ENCODE measurements around the gene IL31RA.
"Not testable (repeated sequence)": the region's sequence is repeated elsewhere in the genome, so short reads cannot be mapped to it uniquely, and the experiment has no call there.

IL31RA gene

DNA sequence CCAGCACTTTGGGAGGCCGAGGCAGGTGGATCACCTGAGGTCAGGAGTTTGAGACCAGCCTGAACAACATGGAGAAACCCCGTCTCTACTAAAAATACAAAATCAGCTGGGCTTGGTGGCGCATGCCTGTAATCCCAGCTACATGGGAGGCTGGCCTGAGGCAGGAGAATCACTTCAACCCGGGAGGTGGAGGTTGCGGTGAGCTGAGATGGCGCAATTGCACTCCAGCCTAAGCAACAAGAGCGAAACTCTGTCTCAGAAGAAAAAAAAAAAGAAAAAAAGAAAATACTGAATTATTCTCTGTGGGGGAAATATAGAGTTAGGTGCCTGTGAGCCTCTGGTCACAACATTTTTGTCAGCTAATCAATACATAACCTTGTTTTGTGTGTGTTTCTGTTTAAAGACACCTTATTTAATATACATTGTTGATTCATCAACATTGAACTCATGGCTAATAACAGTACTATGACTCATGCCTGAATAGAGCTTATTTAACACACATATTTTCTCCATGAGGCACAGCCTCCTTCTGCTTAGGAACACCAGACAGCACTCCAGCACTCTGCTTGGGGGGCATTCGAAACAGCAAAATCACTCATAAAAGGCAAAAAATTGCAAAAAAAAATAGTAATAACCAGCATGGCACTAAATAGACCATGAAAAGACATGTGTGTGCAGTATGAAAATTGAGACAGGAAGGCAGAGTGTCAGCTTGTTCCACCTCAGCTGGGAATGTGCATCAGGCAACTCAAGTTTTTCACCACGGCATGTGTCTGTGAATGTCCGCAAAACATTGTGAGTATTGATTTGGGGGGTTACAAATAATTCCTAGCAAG, at the start of gene IL31RA:
Gene IL31RA, plus strand, starts transcription at position 519 of the 836 bp plus-strand sequence. Its CDS starts 214 bp downstream, at position 733.
- no peak for DNase-seq

DNA sequence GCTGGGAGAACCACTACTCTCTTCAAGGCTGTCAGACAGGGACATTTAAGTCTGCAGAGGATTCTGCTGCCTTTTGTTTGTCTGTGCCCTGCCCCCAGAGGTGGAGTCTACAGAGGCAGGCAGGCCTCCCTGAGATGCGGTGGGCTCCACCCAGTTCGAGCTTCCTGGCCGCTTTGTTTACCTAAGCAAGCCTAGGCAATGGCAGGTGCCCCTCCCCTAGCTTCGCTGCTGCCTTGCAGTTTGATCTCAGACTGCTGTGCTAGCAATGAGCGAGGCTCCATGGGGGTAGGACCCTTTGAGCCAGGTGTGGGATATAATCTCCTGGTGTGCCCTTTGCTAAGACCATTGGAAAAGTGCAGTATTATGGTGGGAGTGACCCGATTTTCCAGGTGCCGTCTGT, 42.3 kb upstream of the IL31RA start:
- not testable (repeated sequence) for DNase-seq

DNA sequence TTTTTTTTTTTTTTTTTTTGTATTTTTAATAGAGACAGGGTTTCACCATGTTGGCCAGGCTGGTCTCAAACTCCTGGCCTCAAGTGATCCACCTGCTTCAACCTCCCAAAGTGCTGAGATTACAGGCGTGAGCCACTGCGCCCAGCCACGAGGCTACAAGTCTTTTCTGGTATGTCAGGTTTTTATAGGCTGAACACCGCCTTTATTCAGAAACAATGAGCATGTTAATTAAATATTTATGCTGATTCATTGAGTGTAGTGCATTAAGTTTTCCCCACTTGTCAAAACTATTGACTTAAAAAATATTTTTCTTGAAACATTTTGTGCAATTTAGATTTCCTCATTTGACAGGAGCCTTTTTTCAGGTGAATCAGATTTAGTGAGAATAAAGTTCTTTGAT, 35.2 kb upstream of the IL31RA start:
- DNase-seq = not testable (repeated sequence)

DNA sequence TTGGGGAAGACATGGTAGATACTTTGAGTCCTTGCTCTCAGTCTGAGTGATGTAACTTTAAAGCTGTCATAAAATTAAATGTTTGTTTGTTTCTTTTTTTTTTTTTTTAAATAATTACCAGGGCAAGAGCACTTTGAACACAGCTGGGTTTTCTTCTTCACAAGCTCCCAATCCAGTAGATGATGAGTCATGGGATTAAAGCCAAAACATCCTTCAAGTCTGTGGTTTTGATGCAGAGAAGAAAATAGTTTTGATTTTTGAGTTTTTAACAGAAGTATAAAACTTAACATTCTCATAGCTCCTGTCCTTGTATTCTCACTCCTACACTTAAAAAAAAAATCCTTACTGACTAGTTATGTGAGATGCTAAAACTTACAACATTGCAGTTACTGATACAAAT, 34.8 kb upstream of the IL31RA start:
- DNase-seq = no peak

DNA sequence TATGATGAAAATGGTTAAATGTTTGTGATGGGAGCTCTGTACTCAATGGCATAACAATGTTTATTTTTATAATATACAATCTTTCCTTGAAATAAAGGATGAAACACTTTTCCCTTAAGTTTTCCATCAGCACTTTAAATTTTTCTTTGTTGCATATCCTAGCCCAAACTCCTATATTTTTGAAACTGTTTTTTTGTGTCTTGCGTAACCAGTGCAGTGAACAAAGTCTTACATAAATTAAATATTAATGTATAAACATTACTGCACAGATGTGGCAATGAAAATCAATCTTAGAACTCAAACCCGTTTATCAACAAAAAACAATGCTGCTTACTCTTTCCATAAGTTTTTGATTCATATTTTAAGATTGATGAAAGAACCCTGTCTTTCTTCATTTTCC, 34.1 kb upstream of the IL31RA start:
- DNase-seq = no peak

DNA sequence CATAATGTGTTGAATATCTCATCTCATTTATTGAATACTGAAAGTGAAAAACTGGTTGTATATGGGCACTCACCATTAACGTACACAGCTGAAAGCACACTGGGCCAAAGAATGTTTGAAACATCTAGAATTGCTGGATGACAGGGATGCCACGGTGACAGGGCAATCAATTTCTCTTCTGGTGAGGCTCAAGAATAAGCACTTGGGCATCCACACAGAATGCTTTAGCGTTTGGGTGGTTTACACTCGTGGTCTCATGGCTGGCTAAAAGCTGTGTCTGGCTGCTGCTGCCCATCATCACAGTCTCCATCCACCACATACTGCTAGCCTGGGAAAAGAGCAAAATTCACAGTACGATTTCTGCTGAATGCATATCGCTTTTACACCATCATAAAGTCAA, 30.7 kb upstream of the IL31RA start:
- DNase-seq = no peak

DNA sequence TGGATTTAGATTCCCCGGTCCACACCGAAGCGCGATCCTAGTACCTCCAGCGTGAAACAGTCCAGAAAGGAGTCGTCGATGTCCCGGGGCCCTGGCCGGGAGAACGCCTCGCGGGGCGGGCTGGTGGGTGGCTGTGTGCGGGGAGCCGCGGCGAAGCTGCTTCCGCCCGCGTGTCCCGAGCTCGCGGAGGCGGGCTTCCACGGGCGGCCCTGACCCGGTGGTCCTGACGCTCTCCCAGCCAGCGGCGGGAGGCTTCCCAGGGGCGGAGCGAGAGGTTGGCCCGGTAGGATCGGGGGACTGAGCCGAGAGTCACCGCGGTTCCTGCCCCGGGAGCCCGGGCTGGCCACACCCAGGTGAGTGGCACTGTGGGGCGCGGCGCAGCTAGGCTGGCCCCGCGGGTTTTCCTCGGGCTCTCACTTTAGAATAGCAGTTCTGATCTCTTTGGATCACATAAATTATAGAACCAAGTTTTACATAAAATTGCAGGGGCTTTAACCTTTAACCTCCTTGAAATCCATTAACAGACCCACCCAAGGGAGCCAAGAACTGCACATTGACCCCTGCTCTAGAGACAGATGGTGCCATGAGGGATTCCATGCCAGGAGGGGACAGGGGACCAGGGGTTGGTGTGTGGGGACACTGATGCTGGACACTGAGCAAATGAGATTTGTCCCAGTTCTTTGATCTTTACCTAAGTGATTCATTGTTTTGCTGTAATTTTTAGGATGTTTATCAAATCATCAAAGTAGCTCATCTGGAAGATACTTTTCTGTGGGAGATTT, 29.2 kb upstream of the IL31RA start:
- DNase-seq = no peak

DNA sequence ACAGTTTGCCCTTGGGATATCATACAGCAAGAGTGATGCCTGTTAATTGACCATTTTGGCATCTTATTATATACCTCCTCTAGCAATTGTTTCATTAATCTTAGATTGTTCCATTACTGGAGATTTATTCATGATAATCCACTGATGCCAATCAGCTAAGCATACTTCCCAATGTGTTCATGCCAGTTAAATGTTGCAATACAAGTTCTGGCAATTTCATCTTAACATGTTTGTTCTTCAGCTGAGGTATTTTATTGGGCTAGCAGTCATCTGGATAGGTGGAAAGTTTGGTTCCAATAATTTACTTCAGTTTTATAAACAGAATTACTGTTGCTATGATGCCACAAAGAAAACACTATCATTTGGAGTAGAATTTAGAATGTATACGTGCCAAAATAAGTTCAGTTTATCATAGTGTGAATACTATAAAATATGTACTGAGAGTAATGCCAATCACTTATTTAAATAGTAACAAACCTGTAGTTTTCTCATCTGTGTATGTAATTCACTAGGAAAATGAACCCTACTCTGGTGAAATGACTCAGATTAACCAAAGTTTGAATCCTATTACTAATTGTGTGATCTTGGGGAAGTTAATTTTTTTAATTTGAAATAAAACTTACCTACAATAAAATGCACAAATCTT, 27.9 kb upstream of the IL31RA start:
- no peak for DNase-seq

DNA sequence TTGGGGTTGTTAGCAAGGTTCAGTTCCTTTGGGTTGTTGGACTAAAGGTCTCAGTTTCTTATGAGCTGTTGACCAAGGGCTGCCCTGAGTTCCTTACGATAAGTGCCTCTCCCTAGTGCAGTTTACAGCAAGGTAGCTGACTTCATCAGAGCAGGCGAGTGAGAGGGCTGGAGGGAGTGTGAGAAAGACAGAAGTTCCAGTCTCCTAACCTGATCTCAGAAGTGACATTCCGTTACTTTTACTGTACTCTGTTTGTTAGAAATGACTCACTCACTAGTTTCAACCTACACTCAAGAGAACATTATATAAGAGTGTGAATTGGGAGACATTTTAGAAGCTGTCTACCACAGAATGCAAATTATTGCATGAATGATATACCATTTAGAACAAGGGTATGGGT, 21.2 kb upstream of the IL31RA start:
- DNase-seq = no peak

DNA sequence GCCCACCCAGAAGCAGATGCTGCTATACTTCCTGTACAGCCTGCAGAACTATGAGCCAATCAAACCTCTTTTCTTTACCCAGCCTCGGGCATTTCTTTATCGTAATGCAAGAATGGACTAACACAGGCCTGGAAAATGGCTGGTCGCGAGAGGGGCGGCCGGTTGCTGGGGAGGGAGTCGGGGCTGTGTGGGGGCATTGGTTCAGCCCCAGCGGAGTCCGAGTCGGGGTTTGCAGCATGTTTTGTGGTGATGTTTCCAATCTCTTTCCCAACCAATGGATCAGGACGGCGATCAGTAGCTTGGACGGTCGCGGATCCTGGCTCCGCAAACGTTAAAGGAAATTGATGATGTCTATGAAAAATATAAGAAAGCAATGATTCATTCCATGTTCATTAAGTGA, 18.7 kb upstream of the IL31RA start:
- no peak for DNase-seq

DNA sequence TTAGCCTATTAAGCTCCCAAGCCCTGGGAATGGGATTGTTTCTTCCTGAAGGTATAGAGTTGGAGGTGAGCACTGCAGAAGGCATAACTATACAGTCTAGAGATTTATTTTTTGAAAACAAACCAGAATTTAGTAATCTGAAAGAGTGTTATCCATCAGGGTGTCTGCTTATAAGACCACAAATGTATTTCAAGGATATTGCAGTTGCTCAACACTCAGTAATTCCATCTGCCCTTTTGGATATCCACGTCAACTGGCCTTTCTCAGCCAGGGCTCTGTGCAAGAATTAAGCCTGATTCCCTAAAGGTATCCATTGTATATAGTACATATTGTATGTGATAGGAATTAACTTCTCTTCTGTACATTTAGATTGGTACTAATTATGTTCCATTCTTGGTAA, 15.0 kb upstream of the IL31RA start:
- DNase-seq = no peak

DNA sequence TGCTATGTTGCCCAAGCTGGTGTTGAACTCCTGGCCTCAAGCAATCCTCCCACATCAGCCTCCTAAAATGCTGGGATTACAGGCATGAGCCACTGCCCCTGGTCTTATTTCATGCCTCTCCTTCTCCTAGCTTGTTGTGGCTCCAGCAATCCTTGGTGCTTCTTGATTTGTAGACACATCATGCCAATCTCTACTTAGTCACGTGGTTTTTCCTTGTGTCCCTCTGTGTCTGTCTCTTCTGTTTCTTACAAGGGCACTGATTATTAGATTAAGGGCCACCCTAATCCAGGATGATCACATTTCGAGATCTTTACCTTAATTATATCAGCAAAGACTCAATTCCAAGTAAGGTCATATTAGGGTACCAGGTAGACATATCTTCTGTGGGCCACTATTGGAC, 9.2 kb upstream of the IL31RA start:
- DNase-seq = no peak

DNA sequence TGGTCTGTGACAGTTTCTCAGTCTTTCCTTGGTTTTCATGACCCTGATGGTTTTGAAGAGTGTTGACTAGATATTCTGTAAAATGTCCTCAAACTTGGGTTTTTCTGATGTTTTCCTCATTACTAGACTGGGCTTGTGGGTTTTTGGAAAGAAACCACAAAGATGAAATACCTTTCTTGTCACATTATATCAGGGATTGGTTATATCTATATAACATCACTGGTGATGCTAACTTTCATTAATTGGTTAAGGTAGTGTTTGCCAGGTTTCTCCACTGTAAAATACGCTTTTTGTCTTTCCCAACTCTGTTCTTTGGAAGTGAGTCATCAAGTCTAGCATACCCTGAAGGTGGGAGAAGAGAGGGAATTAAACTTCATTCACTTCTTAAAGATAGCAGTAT, 3.3 kb upstream of the IL31RA start:
- DNase-seq = no peak

DNA sequence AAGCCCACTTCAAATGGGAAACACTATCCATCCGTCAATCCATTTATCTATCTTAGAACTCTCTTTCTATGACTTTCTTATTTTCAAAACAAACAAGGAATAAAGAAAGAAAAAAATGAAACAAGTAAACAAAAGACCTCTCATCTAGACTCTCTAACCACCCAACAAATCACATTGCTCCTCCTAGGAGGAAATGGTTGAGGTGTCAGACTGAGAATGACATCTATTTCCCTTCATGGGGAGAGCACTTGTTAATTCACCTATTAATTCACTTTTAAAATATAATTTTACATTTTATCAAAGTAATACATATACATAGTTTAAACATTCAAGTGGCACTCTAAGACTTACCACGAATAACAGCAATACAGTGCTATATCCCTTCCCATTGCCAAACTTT, 2.4 kb upstream of the IL31RA start:
- no peak for DNase-seq

DNA sequence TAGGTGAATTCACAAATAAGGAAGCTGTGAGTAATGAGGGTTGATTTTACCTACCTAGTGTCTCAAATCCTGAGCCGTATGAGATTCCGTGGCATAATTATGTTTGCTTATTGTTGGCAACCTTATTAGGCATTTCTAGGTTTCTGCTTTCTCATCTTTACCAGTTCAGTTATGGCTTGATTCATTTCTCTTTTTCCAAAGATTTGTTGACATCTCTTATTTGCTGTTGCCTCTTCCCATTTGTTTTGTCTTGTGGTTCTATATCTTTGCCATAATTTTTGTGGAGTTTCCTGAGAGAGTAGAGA, 470 bp downstream of the IL31RA start:
- no peak for DNase-seq

DNA sequence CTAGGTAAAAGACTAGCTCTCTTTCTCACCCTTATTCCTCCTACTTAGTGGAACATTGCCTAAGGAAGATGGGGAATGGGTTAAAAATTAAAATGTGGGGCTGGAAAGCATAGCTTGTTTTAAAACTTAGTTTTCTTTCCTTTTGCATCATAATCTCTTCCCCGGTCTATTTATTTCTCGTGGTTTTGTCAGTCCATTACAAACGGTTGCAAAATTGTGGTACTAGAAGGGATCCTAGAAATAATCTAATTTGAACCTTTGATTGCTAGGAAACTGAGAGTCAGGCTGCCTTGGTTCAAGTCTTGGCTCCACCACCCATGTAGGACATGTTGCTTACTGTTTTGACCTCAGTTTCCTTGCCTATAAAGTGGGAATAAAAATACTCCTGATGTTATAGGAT, 1.3 kb downstream of the IL31RA start:
- DNase-seq = no peak

DNA sequence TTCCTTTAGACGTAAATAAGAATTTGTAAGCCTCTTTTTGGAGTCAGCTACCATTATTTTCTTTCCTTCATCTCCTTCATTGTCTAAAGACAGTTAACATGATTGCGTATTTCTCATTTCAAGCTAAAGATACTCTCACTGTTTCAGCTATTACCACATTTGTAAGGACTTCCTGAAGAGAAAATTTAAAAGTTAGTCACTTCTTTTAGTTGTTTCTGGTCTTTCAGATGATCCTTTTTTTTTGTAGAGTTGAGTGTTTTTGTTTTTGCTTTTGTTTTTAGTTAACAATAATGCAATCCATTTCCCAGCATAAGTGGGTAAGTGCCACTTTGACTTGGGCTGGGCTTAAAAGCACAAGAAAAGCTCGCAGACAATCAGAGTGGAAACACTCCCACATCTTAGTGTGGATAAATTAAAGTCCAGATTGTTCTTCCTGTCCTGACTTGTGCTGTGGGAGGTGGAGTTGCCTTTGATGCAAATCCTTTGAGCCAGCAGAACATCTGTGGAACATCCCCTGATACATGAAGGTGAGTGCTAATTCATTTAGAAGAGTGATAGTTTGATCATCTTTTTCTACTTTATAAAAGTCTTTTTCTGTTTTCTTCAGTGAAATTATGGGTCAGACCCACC, 2.0 kb downstream of the IL31RA start:
- no peak for DNase-seq

DNA sequence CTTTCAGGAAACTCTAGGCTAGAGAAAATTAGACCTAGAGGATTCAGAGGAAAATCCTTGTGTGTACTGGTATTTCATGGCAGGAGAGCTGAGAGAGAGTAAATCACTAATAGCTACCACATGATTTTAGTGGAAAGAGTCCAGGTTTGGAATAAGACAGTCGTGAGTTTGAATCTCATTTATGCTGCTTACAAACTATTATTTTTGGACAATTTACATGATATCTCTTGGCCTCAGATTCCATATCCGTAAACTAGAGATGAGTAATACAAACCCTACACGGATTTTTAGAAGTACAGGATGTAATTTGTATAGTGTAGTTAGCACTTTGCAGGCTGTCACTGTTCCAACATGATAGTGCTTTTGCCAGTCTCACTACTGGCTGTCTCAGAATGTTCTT, 2.7 kb downstream of the IL31RA start:
- no peak for DNase-seq

DNA sequence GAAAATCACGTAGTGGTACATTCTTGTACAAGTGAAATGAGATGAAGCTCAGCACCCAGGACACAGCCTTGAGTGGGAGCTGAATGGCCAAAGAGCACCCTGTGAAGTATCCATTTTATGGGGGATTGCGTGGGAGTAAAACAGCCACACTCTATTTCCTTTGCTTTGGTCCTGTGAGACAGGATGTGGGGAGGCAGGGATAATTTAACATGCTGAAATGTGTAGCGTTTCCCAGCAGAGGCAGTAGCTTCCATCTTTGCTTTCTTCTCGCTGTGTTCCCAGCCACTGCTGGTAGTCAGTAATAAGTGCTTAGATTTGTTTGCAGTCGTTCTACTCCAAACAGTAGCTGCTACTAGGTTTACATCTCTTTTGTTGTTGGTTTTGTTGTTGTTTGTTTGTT, 4.4 kb downstream of the IL31RA start:
- DNase-seq = no peak

DNA sequence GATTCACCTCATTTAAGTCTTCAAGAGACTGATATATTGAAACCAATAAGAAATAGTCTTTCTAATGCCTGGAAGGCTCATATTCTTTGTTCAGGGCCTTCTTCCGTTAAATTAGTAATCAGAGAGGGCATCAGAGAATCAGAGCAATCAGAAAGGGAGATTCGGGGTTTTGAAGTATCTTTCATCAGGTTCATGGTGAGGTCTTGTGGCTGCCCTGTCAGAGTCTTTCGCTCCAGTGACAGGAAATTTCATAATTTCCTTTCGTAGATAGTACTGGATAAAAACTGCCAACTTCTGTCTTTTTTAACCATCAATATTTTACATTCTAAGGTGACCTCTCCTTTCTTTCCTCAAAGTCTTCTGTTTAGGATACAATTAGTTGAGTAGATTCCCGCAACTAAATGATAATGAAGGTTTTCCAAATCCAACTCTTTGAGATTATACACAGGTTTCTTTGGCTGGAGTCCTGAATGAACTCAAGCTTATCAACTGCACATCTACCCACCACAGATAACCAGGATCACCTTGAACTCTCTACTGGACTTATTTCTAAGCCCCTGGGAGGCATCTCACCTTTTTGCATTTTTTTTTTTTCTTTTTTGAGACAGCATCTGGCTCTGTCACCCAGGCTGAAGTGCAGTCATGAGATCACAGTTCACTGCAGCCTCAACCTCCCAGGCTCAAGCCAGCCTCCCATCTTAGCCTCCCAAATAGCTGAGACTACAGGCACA, 5.5 kb downstream of the IL31RA start:
- no peak for DNase-seq

DNA sequence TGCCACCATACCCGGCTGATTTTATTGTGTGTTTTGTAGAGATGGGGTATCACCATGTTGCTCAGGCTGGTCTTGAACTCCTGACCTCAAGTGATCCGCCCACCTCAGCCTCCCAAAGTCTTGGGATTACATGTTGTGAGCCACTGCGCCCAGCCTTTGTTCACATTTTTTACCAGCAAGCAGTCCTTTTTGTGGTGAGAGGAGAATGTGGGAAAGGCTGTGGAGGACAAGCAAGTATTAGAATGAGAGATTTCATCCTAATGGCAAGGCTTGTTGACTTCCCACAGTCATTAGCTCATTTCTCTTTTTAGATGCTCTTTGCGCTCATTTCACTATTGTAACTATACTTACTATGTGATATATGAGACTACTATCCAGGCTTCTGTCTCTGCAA, 6.1 kb downstream of the IL31RA start:
- no peak for DNase-seq

DNA sequence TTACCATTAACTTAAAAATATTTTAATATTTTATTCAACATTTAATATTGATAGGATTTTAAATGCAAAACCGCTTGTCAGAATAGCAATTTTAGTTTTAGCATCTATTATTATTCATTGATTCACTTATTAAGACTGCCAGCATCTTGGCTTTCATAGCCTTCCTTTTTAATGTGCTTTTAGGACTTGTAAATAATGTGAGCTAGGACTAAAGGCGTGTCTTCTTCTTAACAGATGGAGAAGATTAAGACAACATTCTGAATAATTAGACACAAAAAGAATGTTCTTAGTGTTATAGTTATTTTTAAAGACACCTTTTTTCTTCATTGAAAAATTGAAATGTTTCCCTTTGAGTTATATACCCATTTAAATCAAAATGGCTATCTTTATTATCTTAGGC, 6.9 kb downstream of the IL31RA start:
- DNase-seq = no peak

DNA sequence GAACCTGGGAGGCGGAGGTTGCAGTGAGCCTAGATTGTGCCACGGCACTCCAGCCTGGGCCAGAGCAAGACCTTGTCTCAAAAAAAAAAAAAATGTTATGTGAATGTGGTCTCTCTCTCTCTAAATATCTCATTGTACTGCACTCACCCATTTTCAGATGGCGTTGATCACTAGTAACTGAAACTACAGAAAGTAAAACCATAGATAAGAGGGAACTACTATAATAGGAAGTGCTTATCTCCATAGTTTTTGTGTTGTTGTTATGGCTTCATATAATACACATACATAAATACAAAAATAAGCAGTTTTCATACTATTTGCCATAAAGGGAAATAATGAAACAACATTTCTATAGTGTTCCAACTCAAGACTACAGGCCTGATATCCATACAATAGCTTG, 9.1 kb downstream of the IL31RA start:
- no peak for DNase-seq
